Transverse colon (tissue), 4 donors: ENCODE results near the gene HMG20A. TPM values are rescaled to one million over a fixed set of nuclear protein-coding genes. Genes with fewer than 3 reads are reported as not detected.

Experiments
- DNase-seq: peaks from one replicate; pipeline ENCODE4 v3.0.0-alpha.2; 2019
- H3K27ac ChIP-seq, 4 donors: fragments of 200-600 bp; sonication (generic); 2 replicates each; pipeline ENCODE4 v1.5.1; 2016 to 2018; ENCODE audit warnings: inconsistent platforms in 4 of 4
- H3K27me3 ChIP-seq: fragments of 200-600 bp; sonication (generic); 2 replicates; pipeline ENCODE4 v1.5.1; 2017; ENCODE audit warnings: inconsistent platforms
- H3K36me3 ChIP-seq, 4 donors: fragments of 200-600 bp; sonication (generic); 2 replicates each; pipeline ENCODE4 v1.5.1; 2017 to 2019; ENCODE audit warnings: inconsistent platforms in 4 of 4
- H3K4me1 ChIP-seq, 4 donors: fragments of 200-600 bp; sonication (generic); 2 replicates each; pipeline ENCODE4 v1.5.1; 2017 to 2020; ENCODE audit warnings: inconsistent platforms in 4 of 4
- H3K4me3 ChIP-seq, 4 donors: fragments of 200-600 bp; sonication (generic); 1 replicate in 1 of 4; 2 replicates in 3 of 4; pipeline versions ENCODE4 v1.5.1 to v1.6.1; 2017 to 2019; ENCODE audit warnings: inconsistent platforms in 4 of 4
- H3K9me3 ChIP-seq, 2 donors: fragments of 200-600 bp; sonication (generic); 2 replicates each; pipeline ENCODE4 v1.5.1; 2017 to 2019; ENCODE audit warnings: inconsistent platforms in 2 of 2
- CTCF ChIP-seq, 5 experiments: fragments of 200-600 bp in 3 of 5; fragments of 450-650 bp in 2 of 5; sonication (generic) in 3 of 5; IDR thresholded peaks; 1 replicate in 2 of 5; 2 replicates in 3 of 5; pipeline ENCODE4 v1.5.1; 2016 to 2017; ENCODE audit warnings: antibody characterized with exemption in 5 of 5, inconsistent platforms in 3 of 5, mild to moderate bottlenecking in 2 of 5, moderate library complexity in 1 of 5
- EP300 ChIP-seq: sonication (generic); formaldehyde crosslinking; IDR thresholded peaks from one replicate; pipeline ENCODE4 v1.6.1; 2017; ENCODE audit warnings: antibody characterized with exemption, low read depth
- POLR2A ChIP-seq: fragments of 450-650 bp; IDR thresholded peaks from one replicate; pipeline ENCODE4 v1.6.1; 2016; ENCODE audit warnings: antibody characterized with exemption, mild to moderate bottlenecking, moderate library complexity
- POLR2AphosphoS5 ChIP-seq, 3 donors: sonication (generic); formaldehyde crosslinking; IDR thresholded peaks; one replicate each; pipeline ENCODE4 v1.6.1; 2016; ENCODE audit warnings: antibody characterized with exemption in 3 of 3
- WGBS, 2 donors: methylation state at CpG; one replicate each; pipeline ENCODE4 v1.1.5; 2018; ENCODE audit warnings: low coverage in 1 of 2; 5-methylcytosine and 5-hydroxymethylcytosine counted together
- in situ Hi-C, 4 donors: fragments of 200-750 bp; cut with MboI; loops; one replicate each; pipeline versions ENCODE4 v1.15.0 to v1.15.1; 2017; ENCODE audit warnings: low sequenced_read_pairs in 3 of 4, low pct_ligation_motif_present in 1 of 4, low pct_unique_long_range_greater_than_20kb in 1 of 4
- intact Hi-C: fragments of 100-400 bp; cut with DNase I; formaldehyde crosslinking; loops from one replicate; pipeline ENCODE4 v1.15.1; 2023; ENCODE audit warnings: low total_unique reads
- total RNA-seq, 4 donors: library from RNA; depleted of rRNA; stranded (reverse); fragments of >200 nt; gene quantifications; one replicate each; pipeline ENCODE4 v1.1.0, GENCODE V29; 2016

The HMG20A gene
- total RNA-seq, 4 donors from 2014 or later: 27.5 to 51.1 (median 37.0) TPM

GRCh38 chr15:77457905-77458265, 37.2 kb downstream of the HMG20A start:
- Histone ChIP-seq H3K4me3 (no peak overlapping the region), H3K27ac (peak overlapping the region in 1 of 4 donors; percentile 7), H3K27me3 (no peaks in the 10 kb centered on the region), H3K36me3 (peaks cover 0 to 11% (median 6%) of the 10 kb centered on the region in 4 donors), H3K9me3 (no peaks in the 10 kb centered on the region), H3K4me1 (peaks cover 3 to 34% (median 14%) of the 10 kb centered on the region in 4 donors)
- intact Hi-C loops (no loop called here), in situ Hi-C loops (no loop called here)
- no peak for TF ChIP-seq POLR2A
- no peak for TF ChIP-seq CTCF (IDR thresholded peaks at IDR 0.05)
- no peak for DNase-seq

- H3K27ac ChIP-seq: no peak overlapping the region
- in situ Hi-C loops: no loop called here
- no peak for DNase-seq
These were observed 38.3 kb downstream of the HMG20A start for GRCh38 chr15:77459031-77459430.

GRCh38 chr15:77461486-77461885, 40.8 kb downstream of the HMG20A start:
- in situ Hi-C loops: no loop called here
- no peak for TF ChIP-seq POLR2A
- TF ChIP-seq POLR2AphosphoS5 (IDR thresholded peaks at IDR 0.05): no peak
- TF ChIP-seq EP300: no peak
- TF ChIP-seq CTCF (IDR thresholded peaks at IDR 0.05): no peak
- Histone ChIP-seq H3K4me1 (peaks cover 0 to 20% (median 8%) of the 10 kb centered on the region in 4 donors), H3K27me3 (no peaks in the 10 kb centered on the region), H3K36me3 (peaks cover 0 to 33% (median 16%) of the 10 kb centered on the region in 4 donors), H3K9me3 (no peaks in the 10 kb centered on the region), H3K27ac (no peak overlapping the region), H3K4me3 (no peak overlapping the region)
- no peak for DNase-seq
- intact Hi-C loops: no loop called here

More at GRCh38 chr15:77459031-77459430, 38.3 kb downstream of the HMG20A start:
- peaks cover 0 to 14% (median 6%) of the 10 kb centered on the region in 4 donors for H3K36me3 ChIP-seq
- intact Hi-C loops: no loop called here
- H3K4me3 ChIP-seq: no peak overlapping the region
- WGBS, 2 donors: 86 to 90% methylated on average over 2 of the region's 2 CpGs
- H3K27me3 ChIP-seq: no peaks in the 10 kb centered on the region
- no peaks in the 10 kb centered on the region for H3K9me3 ChIP-seq
- peaks cover 3 to 34% (median 14%) of the 10 kb centered on the region in 4 donors for H3K4me1 ChIP-seq
- TF ChIP-seq EP300 (no peak), CTCF (IDR thresholded peaks at IDR 0.05) (no peak), POLR2AphosphoS5 (IDR thresholded peaks at IDR 0.05) (no peak), POLR2A (no peak)

- H3K27me3 ChIP-seq: no peaks in the 10 kb centered on the region
- in situ Hi-C loops: no loop called here
- TF ChIP-seq POLR2A: no peak
- TF ChIP-seq CTCF (IDR thresholded peaks at IDR 0.05): no peak
- TF ChIP-seq POLR2AphosphoS5 (IDR thresholded peaks at IDR 0.05): no peak
- no peak for TF ChIP-seq EP300
- no peak overlapping the region for H3K27ac ChIP-seq
- intact Hi-C loops: no loop called here
- 88 to 96% methylated on average over 2 to 3 of the region's 3 CpGs for WGBS, 2 donors
- H3K36me3 ChIP-seq: peaks cover 0 to 45% (median 22%) of the 10 kb centered on the region in 4 donors
- peaks cover 0 to 2% (median 0%) of the 10 kb centered on the region in 4 donors for H3K4me1 ChIP-seq
- H3K9me3 ChIP-seq: no peaks in the 10 kb centered on the region
- H3K4me3 ChIP-seq: no peak overlapping the region
- no peak for DNase-seq
These were observed 43.6 kb downstream of the HMG20A start for GRCh38 chr15:77464129-77464865.
